Ramos (cell line): ENCODE results near the gene SH3GL1.

Experiments
- in situ Hi-C: fragments of 300-500 bp; cut with MboI; formaldehyde crosslinking; loops from one replicate; pipeline ENCODE4 v1.14.3; 2022; ENCODE audit warnings: low sequenced_read_pairs; ENCODE audit not compliant: unreplicated experiment

The SH3GL1 gene, protein sequence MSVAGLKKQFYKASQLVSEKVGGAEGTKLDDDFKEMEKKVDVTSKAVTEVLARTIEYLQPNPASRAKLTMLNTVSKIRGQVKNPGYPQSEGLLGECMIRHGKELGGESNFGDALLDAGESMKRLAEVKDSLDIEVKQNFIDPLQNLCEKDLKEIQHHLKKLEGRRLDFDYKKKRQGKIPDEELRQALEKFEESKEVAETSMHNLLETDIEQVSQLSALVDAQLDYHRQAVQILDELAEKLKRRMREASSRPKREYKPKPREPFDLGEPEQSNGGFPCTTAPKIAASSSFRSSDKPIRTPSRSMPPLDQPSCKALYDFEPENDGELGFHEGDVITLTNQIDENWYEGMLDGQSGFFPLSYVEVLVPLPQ

GRCh38 chr19:4400135-4400936 is at the start of gene SH3GL1:
Gene SH3GL1, minus strand, starts transcription at chr19:4400547. Its CDS starts 179 bp downstream, at chr19:4400368.
- in situ Hi-C loops = no loop called here

- in situ Hi-C loops = no loop called here
Measured at GRCh38 chr19:4449639-4450028, 49.3 kb upstream of the SH3GL1 start.

- in situ Hi-C loops = no loop called here
Measured at GRCh38 chr19:4449022-4449638, 48.8 kb upstream of the SH3GL1 start.

DNA sequence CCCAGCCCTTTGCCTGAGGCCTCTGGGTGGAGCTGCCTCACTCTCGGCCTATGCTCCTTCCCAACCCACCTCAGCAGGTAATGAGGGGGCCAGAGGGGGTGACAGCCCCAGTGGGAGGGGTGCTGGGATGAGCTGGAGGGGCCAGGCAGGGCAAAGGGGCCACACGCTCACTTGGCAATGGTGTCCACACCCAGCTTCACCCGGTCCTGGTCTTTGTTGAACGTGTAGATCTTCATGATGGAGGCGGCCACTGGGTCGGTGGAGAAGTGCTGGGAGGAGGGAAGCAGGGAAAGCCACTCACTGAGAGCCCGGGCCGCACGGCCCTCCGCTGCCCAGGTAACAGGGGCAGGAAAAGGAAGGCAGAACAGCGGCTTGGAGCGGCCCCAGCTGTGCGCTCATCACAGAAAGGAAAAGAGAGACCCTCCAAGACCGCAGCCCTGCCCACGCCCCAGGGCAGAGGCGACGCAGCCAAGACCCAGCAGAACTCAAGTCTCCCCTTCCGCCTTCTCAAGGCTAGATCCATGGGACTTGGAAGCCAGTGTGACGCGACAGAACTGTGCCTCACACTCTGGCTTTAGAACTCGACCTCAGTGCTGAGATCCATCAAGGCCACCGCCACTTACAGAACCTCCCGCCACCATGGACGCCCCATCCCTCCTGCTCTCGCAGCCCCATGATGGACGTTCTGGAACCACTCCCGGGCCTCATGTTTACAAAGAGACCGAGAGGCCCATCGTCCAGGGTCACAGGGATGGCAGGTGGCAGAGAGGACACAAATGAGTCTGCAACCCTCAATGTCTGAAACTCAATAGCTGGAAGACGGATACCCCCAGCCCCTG is 48.0 kb upstream of the SH3GL1 start:
- in situ Hi-C loops = no loop called here

DNA sequence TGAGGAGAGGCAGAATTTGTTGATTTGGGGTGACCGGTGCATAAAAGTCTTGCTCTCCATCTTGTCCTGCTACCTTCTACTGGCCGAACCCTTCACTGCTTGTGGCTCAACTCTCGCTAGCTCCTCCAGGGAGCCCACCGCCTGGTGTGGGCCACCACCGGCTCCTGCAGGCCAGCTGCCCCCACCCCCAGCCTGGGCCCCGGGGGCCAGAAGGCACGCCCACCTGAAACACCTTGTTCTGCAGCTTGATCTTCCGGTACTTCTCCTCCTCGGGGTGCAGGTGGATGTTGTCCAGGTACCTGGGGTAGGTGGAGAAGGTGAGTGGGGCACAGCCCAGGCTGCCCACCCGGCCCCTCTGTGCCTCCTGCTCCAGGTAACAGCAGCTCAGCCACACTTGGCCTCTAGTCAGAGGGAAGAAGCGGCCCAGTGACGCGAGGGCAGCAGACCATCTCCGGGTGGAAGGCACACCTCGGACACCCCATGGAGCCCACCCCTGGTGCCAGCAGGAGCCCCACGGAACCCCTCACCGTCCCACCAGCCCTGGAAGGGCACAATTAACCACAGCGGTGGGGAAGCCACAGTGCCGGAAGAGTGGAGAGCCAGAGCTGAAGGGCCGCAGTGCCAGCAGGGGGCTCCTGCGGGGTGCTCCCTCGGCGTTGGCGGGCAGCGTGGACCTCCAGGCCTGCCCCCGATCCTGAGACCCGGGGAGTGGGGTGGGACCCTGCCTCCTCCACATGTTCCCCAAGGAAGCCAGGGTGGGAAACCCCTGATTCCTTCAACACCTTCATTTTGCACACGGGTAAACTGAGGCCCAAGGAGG is 47.2 kb upstream of the SH3GL1 start:
- in situ Hi-C loops = no loop called here

DNA sequence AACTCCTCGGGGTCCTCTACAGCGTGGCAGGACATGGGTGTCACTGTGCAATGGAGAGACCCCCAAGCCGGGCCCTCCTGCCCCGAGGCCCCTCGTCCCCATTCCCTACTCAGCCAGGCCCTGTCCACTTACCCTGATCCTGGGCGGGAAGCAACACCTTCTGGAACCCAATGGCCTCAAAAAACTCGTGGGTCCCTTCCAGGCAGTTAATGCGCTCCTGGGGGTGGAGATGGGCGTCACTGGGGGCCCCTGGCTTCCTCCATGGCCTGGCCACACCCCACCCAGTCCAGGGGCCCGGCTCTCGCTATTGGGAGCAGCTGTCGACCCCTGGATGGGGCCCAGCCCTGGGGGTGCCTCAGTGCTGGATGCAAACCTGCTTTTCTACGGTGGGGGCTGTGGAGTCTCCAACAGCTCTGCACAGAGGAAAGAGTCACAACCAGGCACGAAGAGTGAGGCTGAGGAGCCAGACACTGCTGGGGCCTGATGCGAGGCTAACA is 46.4 kb upstream of the SH3GL1 start:
- in situ Hi-C loops = no loop called here

GRCh38 chr19:4445963-4446703 is 45.8 kb upstream of the SH3GL1 start:
- in situ Hi-C loops = no loop called here

DNA sequence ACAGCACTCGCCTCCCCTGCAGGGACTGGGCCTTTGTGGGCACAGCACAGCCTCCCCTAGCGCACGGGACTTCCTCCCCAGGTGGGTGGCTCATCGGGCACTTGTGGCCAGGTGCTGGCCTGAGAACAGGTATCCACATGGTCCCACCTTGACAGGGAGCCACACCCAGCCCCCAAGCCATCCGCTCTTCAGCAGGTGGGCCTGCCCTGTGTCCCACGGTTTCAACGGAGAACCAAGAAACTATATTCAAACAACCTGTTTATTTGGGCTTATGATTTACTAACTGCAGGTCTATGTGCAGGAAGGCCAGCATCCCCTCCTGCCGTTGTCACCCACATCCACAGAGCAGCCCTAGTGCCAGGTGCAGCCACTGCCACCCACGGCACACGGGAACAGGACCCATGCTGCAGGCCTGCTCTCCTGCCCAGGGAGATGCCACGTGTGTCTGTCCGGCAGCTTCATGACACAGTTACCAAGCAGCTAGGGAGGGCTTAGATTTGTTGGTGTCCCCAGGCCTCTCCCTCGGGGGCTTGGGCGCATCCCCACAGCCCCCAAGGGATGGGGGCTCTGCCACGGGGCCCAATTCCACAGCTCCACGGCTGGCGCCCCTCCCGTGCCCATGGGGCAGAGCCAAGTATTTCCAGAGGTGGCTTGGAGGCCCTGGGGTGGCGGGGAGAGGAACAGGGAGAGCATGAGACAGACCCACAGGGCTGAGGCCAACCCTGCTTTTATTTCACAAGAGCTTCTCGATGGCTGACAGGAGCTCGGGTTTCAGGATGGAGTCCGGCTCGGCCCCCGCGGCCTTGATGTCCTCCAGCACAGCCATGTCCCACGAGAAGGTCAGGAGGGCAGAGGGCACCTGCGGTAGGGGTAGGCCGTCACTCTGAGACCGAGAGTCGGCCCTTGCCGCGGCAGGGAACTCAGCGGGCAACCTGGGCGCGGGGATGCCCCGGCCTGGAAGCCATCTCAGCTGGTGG is 44.7 kb upstream of the SH3GL1 start:
- in situ Hi-C loops = no loop called here

DNA sequence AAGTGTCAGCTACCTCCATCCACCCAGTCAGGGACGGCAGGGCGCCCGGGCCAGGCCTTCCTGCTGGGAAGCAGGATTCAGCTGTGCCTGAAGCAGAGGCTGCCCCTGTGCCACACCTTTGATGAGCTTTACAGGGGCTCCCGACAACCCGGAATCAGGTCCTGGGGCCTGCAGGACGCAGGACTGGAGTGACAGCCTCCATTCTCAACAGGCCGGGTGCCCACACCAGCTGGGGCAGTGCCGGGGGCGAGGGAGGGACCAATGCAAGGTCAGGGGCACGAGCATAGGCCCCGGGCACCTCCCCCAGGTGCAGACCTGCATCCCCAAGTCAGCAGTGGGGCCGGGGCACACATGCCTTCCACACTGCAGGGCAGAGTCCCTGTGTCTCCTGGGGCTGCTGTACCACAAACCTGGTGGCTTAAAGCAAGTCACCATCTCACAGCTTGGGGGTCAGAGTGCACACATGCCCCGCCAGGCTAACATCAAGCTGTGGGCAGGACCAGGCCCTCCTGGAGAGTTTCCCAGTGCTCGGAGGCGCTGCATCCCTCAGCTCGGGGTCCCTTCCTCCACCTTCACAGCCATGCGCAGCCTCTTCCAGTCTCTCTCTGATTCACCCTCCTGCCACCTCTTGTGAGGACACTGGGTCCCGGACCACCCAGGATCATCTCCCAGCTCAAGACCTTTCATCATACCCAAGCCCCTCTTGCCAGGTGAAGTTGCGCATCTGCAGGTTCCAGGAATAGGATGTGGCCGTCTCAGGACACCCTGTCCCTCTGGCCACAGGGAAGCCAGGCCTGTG is 43.8 kb upstream of the SH3GL1 start:
- in situ Hi-C loops = no loop called here

GRCh38 chr19:4443188-4443587 is 42.8 kb upstream of the SH3GL1 start:
- in situ Hi-C loops = no loop called here

DNA sequence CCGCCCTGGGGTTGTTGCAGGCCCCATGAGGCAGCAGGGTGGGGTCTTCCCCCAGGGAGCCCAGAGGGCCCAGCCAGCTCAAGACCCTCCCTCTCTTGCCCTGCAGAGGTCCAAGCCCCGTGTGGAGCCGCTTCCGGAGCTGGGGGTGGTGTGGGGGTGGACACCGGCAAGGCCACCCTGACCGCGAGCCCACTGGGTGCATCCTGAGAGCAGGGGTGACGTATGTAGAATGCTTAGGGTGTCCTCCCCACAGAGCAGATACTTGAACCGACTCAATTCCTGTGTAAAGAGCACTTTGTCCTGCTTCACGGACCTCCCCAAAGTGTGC is 42.4 kb upstream of the SH3GL1 start:
- in situ Hi-C loops = no loop called here

GRCh38 chr19:4441994-4442818 is 41.9 kb upstream of the SH3GL1 start:
- in situ Hi-C loops = no loop called here

GRCh38 chr19:4439243-4439642 is 38.9 kb upstream of the SH3GL1 start:
- in situ Hi-C loops = no loop called here

GRCh38 chr19:4437103-4437502 is 36.8 kb upstream of the SH3GL1 start:
- in situ Hi-C loops = no loop called here

DNA sequence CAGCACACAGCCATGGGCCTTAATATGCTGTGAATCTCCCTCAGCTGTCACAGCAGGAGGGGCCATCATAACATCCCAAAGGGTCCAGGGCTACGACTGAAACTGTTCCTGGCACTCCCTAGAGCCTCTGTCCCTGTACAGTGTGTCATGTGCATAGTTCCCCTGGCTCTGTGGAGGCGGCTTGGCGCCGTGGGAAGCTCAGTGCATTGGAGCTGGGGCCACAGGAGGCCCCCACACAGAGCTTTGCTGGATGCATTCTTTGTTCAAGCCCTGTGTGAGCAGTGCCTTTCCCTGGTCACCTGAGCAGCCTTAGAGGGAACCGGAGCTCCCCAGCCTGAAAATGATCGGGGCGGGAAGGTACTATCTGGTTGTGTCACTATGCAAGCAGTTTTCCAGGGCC is 35.9 kb upstream of the SH3GL1 start:
- in situ Hi-C loops = no loop called here

- in situ Hi-C loops = no loop called here
Measured at GRCh38 chr19:4434391-4434790, 34.0 kb upstream of the SH3GL1 start.
